HG02973 (cell line): Measurements from ENCODE around the gene USP7.

Experiments
- ATAC-seq: cut with Tn5 transposase; IDR thresholded peaks from one replicate; pipeline ENCODE4 v1.9.1; 2021; ENCODE audit warnings: moderate library complexity; ENCODE audit not compliant: unreplicated experiment

The USP7 gene

DNA sequence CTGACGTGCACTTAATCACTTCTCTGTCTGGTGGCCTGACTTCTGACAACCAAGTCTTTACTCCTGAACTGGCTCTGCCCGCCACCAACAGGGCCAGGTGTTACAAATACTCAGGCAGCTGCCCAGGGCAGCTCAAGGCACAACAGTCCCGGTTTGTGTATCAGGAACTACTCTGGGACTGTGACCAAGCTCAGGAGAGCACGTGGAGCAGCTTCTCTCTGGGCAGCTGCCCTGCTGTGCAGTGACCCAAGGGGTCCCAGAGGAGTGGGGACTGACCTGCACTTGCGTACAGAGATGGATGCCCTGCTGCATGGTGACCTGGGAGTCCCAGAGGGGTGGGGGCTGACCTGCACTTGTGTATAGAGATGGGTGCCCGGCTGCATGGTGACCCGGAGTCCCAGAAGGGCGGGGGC is 59.7 kb downstream of the USP7 start:
- no peak for ATAC-seq

DNA sequence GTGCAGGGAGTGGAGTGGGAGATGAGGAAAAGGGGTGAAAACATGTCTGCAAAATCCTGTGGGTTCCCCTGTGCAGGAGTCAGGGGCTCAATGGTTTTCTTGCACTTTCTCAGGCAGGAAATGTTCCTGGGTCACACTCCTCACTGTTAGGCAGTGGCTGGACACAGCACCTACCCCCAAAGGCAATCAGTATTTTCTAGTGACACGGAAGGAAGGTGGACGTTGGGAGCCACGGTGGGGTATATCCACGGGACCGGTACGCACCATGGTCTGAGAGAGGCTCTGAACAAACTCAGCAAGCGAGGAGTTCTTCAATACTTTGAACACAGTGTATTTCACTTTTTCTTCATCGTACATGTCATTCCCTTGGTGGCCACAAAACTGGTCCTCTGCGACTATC is 60.7 kb downstream of the USP7 start:
- ATAC-seq: no peak

DNA sequence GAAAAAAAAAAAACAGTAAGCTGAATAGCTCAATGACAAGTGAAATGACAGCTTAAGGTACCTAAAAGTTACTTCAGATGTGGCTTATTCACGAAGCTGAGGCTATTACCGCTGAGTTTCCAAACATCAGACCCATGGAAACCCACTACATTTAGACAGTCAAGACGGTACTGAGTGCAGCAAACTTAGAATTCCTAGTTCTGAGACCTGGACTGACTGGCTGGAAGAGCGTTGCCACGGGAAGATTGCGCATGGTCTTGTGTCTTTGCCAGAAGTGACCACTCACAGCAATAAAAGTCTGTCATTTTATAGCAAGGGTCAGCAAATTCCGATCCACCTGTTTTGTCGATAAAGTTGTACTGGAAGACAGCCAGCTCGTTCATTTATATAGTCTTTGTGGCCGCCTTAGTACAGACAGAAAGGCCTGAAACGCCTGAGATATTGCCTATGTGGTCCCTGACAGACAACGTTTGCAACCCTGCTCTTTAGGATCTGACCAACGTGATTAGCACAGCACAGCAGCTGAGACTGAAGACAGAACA is 62.3 kb downstream of the USP7 start:
- no peak for ATAC-seq

DNA sequence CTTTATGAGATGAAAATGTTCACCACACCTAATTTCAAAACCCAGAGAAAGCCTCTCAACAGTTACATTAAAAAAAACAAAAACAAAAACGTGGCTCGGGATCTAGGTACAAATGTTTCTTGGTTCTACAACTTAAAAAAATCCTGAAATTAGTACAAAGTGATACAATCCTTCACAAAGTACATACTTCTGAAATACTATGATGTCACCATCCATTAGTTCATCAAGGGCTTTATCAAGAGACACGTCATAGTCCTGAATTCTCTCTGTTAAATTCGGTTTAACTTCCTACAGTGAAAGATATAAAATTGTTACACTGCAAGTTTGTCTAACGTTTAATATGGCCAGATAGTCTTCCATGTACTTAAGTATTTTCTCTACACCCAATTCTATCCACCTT is 63.4 kb downstream of the USP7 start:
- no peak for ATAC-seq

DNA sequence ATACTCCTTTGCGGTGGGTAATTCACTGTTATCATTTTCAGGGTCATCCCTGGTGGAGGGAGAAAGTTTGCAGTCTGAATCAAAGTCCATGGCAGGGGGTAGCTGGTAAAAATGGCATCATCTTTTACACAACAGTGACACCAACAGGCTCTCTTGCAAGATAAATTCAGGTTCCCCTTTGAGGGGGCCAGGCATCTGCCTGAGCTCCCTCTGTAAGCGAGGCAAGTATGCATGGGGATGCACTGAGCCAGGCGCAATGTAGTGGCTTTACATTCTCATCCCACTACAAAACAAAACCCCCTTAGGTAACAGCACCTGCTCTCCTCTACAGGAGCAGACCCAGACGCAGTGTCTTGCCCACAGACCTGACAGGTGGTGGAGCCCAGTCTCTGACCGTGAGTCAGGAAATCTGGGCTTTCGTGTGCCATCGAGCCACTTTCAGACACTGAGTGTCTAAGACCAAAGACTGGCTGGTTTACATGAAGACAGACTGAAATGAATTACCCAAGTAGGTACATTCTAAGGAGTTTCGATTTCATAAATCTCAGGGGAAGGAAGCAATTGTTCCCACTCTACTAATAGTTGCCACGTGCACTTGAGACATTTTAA is 63.9 kb downstream of the USP7 start:
- no peak for ATAC-seq

DNA sequence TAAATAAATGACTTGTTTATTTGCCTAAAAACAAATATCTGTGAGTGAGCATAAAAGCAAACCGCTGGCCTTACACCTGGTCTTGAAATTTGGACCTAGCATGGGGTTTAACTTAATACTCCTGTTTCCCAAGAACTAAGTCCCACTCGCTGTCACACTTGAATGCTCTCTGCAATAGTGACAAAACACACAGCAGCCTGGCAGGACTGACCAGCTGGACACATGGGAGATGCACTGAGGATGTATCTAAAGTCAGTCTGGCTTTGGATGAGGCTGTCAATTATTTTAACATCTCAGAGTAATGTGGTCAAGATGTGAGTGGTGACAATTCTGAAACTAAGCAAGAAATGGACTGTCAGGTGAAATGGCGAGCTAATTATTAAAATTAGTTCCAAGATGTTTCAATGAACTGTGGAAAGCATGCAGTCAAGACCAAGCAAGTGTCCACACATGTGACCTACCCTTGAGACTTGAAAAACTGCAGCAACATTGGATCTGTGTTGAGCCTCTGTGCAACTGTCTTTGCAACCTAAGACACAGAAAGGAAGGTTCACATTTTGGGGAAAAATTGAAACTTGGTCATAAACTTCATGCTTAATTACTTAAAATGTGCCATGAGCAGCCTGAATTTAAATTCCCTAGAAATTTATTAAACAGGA is 64.9 kb downstream of the USP7 start:
- ATAC-seq: no peak

DNA sequence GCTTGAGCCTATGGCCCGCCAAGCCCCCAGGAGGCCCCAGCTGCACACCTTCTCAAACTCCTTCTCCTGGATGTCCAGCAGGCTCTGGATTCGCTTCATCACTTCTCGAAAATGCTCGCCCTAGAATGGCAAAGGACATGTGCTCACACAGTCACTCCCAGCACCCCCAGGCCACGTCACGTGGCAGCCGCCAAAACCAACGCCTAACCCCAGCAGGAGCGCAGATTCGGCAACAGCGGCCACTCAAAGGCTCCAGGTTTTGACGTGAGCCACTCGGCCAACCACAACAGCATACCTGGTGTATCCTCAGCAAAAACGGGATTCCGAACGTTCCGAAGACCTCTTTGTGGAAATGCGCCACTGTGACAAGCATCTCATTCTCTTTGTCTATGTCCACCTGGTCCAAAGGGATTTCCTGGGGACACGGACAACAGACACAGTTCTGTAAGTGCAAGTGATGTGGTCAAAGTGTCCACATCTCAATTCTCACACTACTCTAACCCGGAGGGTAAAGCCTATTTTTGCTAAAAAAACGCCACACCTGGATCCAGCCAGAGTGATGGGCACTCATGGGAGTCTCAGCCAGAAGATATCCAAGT is 68.9 kb downstream of the USP7 start:
- no peak for ATAC-seq

DNA sequence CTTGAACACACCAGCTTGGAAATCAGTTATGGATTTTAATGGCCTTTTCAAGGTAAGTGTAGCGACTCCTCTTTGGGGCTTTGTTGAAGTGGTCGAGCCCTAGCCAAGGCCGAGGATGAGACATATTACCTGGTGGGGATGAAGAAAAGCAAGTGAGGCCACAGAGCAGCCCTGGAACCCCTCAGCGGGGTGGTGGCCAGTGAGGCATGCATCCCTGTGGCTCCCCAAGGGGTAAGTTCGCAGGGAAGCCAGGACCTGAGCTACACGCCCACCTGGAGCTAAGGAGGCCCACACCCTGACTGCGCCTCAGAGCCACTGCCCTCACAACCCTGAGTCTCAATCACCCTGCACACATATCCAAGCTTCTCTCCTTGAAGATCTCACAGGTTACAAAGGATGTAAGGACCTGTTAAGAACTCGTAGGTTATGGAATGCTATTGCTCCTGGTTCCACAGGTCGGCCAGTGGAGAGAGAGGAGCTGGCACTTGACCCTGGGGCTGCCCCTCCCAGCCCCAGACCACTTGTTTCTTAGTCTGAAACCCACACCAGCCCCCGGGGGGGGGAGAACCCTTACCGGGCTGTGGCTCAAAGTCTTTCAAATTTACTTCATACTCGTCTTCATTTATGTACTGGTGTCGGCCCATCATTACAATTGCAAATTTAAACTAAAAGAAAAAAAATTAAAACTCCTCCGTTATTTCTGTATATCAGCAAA is 69.6 kb downstream of the USP7 start:
- ATAC-seq: no peak

DNA sequence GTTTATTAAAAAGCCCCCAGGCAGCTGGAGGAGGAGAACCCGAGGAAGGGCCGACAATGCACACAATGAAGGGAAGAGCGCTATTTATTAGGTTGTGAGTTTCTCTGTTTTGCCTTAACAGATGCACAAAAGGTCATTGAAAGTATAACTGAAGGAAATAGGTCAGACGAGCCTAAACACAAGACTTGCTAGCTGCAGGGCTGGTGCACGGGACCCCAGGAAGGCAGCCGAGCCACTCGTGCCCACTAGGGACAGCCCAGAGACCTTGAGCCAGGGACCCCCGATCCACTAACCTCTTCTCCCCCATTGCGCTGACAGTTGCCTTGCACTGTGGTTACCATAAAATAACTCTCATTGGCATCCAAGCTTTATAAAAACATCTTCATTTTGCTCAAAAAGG is 70.3 kb downstream of the USP7 start:
- no peak for ATAC-seq

DNA sequence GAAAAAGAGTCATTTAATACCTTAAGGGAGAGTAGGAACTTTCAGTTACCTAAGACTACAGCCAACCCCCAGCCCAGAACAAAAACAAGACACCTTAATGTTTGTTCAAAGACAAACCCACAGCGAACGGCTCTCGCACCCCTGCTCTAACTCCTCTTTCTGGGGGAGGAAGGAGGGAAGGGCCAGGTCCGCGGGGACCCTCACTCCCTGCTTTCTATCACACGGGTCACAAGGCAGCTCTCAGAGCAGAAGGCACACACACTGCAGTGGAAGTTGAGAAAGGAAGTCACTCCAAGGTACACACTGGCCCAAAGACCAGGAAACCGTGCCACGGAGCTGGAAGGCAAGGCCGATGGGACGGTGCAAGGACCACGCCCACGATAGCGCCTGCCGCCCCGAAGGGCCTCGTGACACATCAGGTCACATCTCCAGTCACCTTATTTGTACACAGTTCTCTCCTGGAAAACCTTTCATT is 71.6 kb downstream of the USP7 start:
- ATAC-seq: peak; percentile 22

DNA sequence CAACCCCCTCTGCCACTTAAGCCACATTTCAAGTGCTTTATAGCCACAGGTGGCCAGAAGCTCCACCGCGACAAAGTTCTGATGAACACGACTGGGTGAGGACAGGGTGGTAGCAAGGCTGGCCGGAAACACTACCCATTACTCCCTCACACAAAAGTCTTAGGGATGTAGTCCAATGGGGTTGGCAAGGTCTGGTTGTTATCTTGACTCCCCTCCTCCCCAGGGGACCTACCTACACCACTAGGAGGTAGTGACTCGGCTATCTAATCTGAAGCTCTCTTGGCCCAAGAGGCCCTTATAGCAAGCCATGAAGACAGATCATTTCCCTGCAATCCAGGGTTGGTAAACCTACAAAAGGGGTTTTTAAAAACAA is 73.2 kb downstream of the USP7 start:
- ATAC-seq: no peak

DNA sequence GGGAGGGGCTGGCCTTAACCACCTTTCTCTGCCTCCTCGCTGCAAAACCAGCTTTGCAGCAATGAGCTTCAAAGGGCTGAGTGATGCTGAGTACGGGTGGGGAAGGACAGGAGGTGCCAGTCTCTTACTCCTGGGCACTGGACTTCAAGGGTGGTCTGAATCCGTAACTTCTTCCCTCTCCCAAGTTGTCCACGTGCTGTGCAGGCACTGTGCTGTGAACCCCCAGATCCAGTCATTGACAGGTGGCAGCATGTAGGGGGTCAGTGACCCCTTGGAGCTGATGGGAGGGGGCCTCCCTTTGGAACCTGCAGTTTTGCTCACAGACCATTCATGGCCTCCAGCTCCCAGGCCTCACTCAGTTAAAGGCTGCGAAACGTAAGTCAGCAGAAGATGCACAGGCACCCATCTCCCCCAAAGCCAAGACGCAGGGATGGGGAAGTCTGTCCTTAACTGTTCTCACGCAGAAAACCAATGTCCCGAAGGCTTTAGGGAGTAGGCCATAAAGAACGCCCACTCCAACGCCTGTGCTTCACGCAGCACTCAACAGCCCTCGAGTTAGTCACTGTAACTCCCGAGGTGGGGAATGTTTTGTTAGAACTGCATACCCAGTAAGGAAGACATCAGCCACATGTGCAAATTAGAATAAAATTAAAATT is 73.7 kb downstream of the USP7 start:
- no peak for ATAC-seq

DNA sequence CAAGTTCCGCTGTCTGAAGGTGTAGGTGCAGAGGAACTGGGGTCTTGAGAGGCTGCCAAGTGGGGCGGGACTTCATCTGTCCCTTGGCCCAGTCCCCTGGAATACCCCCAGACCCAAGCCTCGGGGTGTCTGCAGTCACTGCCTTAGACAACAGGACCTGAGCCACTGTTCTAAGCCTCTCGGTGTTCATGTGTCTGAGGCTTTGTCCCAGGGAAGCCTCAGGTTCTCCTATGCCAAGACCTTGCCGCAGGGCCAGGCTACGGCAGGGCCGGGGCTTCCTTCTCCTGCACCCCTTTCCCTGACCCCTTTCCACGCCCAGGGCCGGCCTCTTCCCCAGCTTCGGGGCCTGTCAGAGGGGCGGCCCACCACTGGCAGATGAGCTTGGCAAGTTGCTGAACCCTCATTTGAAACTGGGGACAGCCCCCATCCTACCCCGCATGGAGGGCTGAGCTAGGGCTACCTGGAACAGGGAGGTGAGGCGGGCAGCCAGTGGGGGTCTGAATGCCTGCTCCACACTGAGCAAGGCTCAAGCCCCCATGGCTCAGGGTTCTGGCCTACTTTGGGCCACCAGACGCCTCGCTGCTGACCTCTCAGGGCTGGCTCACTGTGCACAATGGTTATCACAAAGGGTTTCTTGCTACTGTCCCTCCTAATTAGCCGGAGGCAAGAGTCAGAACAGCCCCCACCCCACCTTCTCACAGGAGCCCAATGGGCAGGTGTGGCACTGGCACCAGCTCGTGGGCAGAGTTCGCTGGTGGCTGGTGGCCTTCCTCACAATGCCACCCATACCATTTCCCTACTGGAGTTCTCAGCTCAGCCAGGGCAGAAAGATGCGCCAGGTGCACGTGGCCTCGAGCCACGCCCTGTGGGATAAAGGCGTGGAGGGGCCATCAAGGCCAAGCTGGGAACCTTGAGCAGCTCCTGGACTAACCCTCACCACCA is 74.5 kb downstream of the USP7 start:
- ATAC-seq: no peak

DNA sequence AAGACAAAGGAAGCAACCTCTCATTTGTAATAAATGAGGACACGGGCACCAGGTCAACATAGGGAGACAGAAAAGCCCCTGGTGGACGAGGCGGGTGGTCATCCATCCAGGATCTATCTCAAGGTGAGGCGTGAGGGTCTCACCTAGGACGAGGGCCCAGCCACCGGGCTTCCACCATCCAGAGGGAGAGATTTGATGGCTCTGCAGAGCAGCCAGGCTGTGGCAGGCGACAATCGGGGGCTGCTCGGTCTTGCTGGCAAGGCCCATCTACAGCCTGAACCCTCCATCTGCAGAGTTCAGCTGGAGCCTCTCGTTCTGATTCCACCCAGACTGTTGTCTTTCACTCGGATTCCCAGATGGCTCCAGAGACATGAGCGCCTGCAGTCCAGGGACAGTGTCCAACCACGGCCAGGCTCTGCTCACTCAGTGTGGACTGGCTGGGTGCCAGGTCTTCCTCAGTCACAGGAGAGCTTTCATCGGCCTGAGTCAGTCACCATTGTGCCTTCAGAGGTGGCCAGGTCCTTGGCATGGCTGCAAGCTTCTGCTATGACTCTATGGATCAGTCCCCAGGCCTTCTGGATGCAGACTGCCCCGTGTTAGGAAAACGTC is 75.7 kb downstream of the USP7 start:
- no peak for ATAC-seq

DNA sequence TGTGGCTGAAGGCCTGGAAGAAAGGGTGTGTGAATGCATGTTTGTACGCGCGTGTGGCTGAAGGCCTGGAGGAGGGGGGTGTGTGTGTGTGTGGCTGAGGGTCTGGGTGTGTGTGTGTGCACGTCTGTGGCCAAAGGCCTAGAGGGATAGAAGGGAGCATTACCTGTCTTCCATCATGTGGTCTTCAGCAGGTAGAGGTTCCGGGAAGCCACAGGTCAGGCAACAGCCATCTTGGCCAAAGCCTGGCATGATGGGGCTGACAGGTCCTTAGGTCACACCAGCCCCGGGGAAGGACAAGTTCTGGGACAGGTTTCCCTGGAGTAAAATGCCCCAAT is 76.3 kb downstream of the USP7 start:
- ATAC-seq: no peak

DNA sequence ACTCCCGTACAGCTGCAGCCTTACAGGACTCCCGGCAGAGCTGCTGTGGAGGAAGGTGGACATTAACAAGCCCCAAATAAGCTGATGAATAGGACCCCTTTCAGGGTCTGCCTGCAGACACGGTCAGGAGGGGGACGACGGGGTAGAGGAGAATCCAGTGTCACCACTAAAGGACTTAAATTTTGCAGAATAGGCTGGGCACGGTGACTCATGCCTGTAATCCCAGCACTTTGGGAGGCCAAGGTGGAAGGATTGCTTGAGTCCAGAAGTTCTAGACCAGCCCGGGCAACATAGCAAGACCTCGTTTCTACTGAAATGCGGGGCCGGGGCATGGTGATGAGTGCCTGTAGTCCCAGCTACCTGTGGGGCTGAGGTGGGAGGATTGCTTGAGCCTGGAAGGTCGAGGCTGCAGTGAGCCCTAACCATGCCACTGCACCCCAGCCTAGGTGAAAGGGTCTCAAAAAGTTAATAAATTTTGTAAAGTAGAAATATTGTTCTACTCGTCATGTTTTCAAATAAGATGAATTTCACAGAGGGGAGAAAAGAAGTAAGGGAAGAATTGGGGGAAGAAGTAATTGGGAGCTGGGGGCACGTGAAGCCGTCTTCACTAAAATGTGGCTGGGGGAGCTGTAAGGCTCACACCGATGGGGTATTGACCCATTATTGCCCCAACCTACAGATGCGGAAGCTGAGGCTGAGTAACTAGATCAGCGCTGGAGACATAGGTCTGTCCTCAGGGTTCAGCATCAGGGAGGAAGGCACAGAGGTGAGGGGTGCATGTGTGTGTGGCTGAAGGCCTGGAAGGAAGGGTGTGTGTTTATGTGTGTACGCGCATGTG is 76.9 kb downstream of the USP7 start:
- no peak for ATAC-seq

DNA sequence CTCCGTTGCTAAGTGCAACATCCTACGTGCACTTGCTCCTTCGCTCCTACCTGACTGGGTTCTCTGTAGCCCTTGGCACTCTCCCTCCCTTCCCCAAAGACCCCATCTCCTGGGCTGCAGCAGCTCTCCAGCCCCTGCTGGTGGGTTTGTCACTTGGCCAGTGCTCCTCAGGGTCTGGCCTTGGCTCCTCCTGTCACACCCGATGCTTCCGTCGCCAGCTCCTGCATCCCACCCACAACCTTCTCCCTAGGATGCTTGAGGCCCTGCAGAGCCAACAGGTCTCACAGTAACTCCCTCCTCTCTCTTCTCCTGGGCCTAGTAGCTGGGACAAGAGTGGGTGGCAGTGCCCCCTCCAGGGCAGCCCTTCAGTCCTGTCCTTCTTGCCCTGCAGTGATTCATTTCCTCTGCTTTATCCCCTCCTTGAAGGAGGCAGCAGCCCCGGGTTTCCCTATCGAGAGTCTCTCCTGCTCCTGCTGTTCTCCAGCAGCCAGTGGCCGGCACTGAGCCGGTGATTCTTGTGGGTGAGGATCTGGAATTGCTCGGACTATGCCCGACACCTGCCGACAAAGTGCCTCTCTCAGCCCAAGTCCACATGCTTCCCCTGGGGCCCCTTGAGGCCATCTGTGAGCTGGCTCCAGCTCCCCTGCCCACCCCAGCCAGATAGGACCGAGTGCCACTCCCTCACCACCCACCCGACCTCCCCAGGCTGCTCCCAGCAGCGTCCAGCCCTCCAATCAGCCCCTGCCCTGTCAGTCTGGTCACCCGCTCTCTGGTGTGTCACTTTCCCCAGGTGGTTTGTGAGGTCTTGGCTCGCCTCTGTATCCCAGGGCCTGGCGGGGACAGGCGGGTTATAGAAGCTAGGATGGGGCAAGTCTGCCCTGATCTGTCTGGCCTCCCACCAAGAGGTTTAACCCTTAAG is 77.8 kb downstream of the USP7 start:
- no peak for ATAC-seq
